Measurements from ENCODE around the gene PARP15. TPM values are rescaled to one million over a fixed set of nuclear protein-coding genes. Genes with fewer than 3 reads are reported as not detected.

PARP15 gene
- total RNA-seq, 1 experiment from 2014 or later: 0.24 TPM

GRCh38 chr3:122559906-122560305, 17.5 kb upstream of the PARP15 start:
- H3K14ac ChIP-seq (ENCODE audit: insufficient read depth, low read length): no peak overlapping the region
- H3K4ac ChIP-seq (ENCODE audit: low read depth, low read length): no peak overlapping the region
- no peaks in the 10 kb centered on the region for H3K27me3 ChIP-seq (ENCODE audit: insufficient read depth, low read length)
- no peaks in the 10 kb centered on the region for H3K79me2 ChIP-seq (ENCODE audit: insufficient read depth, low read length)
- Mint-ChIP-seq H3K4me1 (peaks cover 15 to 31% of the 10 kb centered on the region in 2 experiments), H3K4me3 (peak overlapping the region in 1 of 2 experiments; percentile 5; a peak in 1 of 5 replicates), H3K27ac (no peak overlapping the region), H3K27me3 (ENCODE audit: low read depth) (peaks cover 3% of the 10 kb centered on the region; the same call in 1 of the 2 replicates), H3K36me3 (ENCODE audit: insufficient read depth in 1 of 3, low read depth in 3 of 3) (no peaks in the 10 kb centered on the region; a peak in 1 of 7 replicates), H3K9me3 (no peaks in the 10 kb centered on the region)
- H3K79me1 ChIP-seq (ENCODE audit: insufficient read depth, low read depth, low read length, poor library complexity, severe bottlenecking): no peaks in the 10 kb centered on the region
- no peaks in the 10 kb centered on the region for H4K20me1 ChIP-seq (ENCODE audit: control insufficient read depth, insufficient read depth, insufficient read length)
- peaks cover 9% of the 10 kb centered on the region for H3K4me1 ChIP-seq (ENCODE audit: insufficient read depth, low read length)
- no peak overlapping the region for H2BK12ac ChIP-seq (ENCODE audit: insufficient read length, low read depth, low read length)
- H2AFZ ChIP-seq (ENCODE audit: low read length): no peak overlapping the region
- no peaks in the 10 kb centered on the region for H3K23me2 ChIP-seq (ENCODE audit: insufficient read length, low read depth, low read length, poor library complexity, severe bottlenecking)
- TF ChIP-seq, protein P1, sequence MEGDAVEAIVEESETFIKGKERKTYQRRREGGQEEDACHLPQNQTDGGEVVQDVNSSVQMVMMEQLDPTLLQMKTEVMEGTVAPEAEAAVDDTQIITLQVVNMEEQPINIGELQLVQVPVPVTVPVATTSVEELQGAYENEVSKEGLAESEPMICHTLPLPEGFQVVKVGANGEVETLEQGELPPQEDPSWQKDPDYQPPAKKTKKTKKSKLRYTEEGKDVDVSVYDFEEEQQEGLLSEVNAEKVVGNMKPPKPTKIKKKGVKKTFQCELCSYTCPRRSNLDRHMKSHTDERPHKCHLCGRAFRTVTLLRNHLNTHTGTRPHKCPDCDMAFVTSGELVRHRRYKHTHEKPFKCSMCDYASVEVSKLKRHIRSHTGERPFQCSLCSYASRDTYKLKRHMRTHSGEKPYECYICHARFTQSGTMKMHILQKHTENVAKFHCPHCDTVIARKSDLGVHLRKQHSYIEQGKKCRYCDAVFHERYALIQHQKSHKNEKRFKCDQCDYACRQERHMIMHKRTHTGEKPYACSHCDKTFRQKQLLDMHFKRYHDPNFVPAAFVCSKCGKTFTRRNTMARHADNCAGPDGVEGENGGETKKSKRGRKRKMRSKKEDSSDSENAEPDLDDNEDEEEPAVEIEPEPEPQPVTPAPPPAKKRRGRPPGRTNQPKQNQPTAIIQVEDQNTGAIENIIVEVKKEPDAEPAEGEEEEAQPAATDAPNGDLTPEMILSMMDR (conservative IDR thresholded peaks at IDR 0.05): no peak
- H3K27ac ChIP-seq (ENCODE audit: insufficient read length, low read depth, low read length): no peak overlapping the region
- no peak overlapping the region for H2BK120ac ChIP-seq (ENCODE audit: low read depth, low read length, poor library complexity, severe bottlenecking)
- no peak overlapping the region for H2AK5ac ChIP-seq (ENCODE audit: insufficient read length, low read length)
- WGBS (ENCODE audit: extremely low coverage, insufficient read length, low lambda C conversion rate): no CpG with 5 or more reads among the region's 3 CpGs
- H3T11ph ChIP-seq (ENCODE audit: low read length): no peak overlapping the region
- no peak overlapping the region for H4K8ac ChIP-seq (replicated peaks; ENCODE audit: insufficient read length, low read depth, low read length)
- H3K18ac ChIP-seq (ENCODE audit: insufficient read length, low read depth, low read length): no peak overlapping the region
- H3K9ac ChIP-seq (ENCODE audit: extremely low read depth, insufficient read length, low read length): no peak overlapping the region
- H4K5ac ChIP-seq (ENCODE audit: insufficient read length, low read depth, low read length): no peak overlapping the region
- no peak overlapping the region for H3K23ac ChIP-seq (ENCODE audit: insufficient read length, low read depth, low read length)
- no peaks in the 10 kb centered on the region for H3K9me3 ChIP-seq (ENCODE audit: control insufficient read depth, low read depth, low read length)
- DNase-seq: no peak
- no peak overlapping the region for H3K56ac ChIP-seq (ENCODE audit: insufficient read length, low read depth, low read length)
- H4K91ac ChIP-seq (ENCODE audit: insufficient read length, low read depth, low read length): no peak overlapping the region
- H2BK5ac ChIP-seq (ENCODE audit: insufficient read length, low read length): no peak overlapping the region
- H3K4me2 ChIP-seq (ENCODE audit: insufficient read depth, insufficient read length, low read length): no peak overlapping the region
- H2BK15ac ChIP-seq (ENCODE audit: low read depth, low read length): no peak overlapping the region
- H2BK20ac ChIP-seq (ENCODE audit: low read depth, low read length, poor library complexity, severe bottlenecking): no peak overlapping the region
